Panc1 (cell line): Measurements from ENCODE around the gene WDR77. TPM values are rescaled to one million over a fixed set of nuclear protein-coding genes. Genes with fewer than 3 reads are reported as not detected.

Experiments
- ATAC-seq: fragments of 200-7000 bp; cut with Tn5 transposase; 2 replicates; pipeline ENCODE4 v1.9.1; 2020; ENCODE audit warnings: mild to moderate bottlenecking, moderate library complexity
- BruUV-seq: library from RNA; stranded (reverse); fragments of 400-500 nt; replicated peaks from 2 replicates; lab custom pipeline; 2021; lab: Mats Ljungman, UMichigan
- CTCF ChIA-PET: fragments of 300-600 bp; sonication (Branson Sonifier 250); formaldehyde crosslinking; loops from one replicate; lab custom pipeline; 2022; ENCODE audit warnings: antibody characterized with exemption; lab: Charles Lee
- POLR2A ChIA-PET: fragments of 300-600 bp; sonication (Branson Sonifier 250); formaldehyde crosslinking; loops from one replicate; lab custom pipeline; 2022; ENCODE audit warnings: antibody characterized with exemption; lab: Charles Lee
- DNase-seq: peaks from one replicate; pipeline ENCODE4 v3.0.0-alpha.2; 2010; ENCODE audit warnings: low read depth, low spot score
- H3K27ac ChIP-seq: 2 replicates; pipeline ENCODE4 v1.5.1; 2011; ENCODE audit warnings: mild to moderate bottlenecking, low read length, inconsistent platforms
- H3K27me3 ChIP-seq: fragments of 200-500 bp; sonication (Bioruptor generic); 2 replicates; pipeline ENCODE4 v1.6.0; 2014; ENCODE audit warnings: low read length, inconsistent platforms; ENCODE audit not compliant: control insufficient read depth, insufficient read depth
- H3K36me3 ChIP-seq: fragments of 200-500 bp; sonication (Bioruptor generic); 2 replicates; pipeline ENCODE4 v1.5.1; 2014; ENCODE audit warnings: inconsistent platforms, mild to moderate bottlenecking, low read length, moderate library complexity; ENCODE audit not compliant: control insufficient read depth, insufficient read depth
- H3K4me1 ChIP-seq: 2 replicates; pipeline ENCODE4 v1.5.1; 2011; ENCODE audit warnings: inconsistent platforms, mild to moderate bottlenecking, low read length, moderate library complexity; ENCODE audit not compliant: control insufficient read depth, insufficient read depth
- H3K4me3 ChIP-seq, 2 experiments: 2 replicates each; pipeline ENCODE4 v1.5.1; 2011 to 2012; ENCODE audit warnings: low read depth in 2 of 2, low read length in 2 of 2, mild to moderate bottlenecking in 2 of 2, inconsistent platforms in 1 of 2, moderate library complexity in 1 of 2
- H3K9me3 ChIP-seq: fragments of 200-500 bp; sonication (Bioruptor generic); 2 replicates; pipeline ENCODE4 v1.5.1; 2014; ENCODE audit warnings: low read depth, mild to moderate bottlenecking, inconsistent platforms, low read length, moderate library complexity; ENCODE audit not compliant: control insufficient read depth, insufficient read depth
- CTCF ChIP-seq: fragments of 450-650 bp; IDR thresholded peaks from 2 replicates; pipeline ENCODE4 v1.5.1; 2017; ENCODE audit warnings: mild to moderate bottlenecking
- POLR2AphosphoS5 ChIP-seq: IDR thresholded peaks from 2 replicates; pipeline ENCODE4 v1.6.1; 2012; ENCODE audit warnings: mild to moderate bottlenecking, low read depth, low read length, moderate library complexity
- REST ChIP-seq, 2 experiments: IDR thresholded peaks; 2 replicates each; pipeline ENCODE4 v1.6.1; 2011 to 2012; ENCODE audit warnings: low read depth in 2 of 2, control low read depth in 1 of 2, low read length in 1 of 2, mild to moderate bottlenecking in 1 of 2, moderate library complexity in 1 of 2; ENCODE audit not compliant: insufficient read depth in 1 of 2
- SIN3A ChIP-seq: IDR thresholded peaks from 2 replicates; pipeline ENCODE4 v1.6.1; 2012; ENCODE audit warnings: low read depth, mild to moderate bottlenecking, low read length, moderate library complexity, borderline replicate concordance; ENCODE audit not compliant: insufficient read depth
- TCF7L2 ChIP-seq: IDR thresholded peaks from 2 replicates; pipeline ENCODE4 v1.6.1; 2011; ENCODE audit warnings: mild to moderate bottlenecking, low read depth, low read length, inconsistent platforms
- in situ Hi-C: cut with HindIII; loops from 2 replicates; pipeline ENCODE4 v1.10.0; 2016; ENCODE audit warnings: low sequenced_read_pairs, low pct_unique_long_range_greater_than_20kb
- intact Hi-C: fragments of 100-400 bp; cut with micrococcal nuclease; formaldehyde crosslinking; loops from one replicate; pipeline ENCODE4 v1.10.0; 2022; ENCODE audit not compliant: unreplicated experiment
- total RNA-seq: library from RNA; stranded (reverse); gene quantifications from one replicate; pipeline ENCODE4 v1.2.1, GENCODE V29; 2021; ENCODE audit not compliant: unreplicated experiment

WDR77 gene
- total RNA-seq, 1 experiment from 2014 or later = 49.9 TPM

DNA sequence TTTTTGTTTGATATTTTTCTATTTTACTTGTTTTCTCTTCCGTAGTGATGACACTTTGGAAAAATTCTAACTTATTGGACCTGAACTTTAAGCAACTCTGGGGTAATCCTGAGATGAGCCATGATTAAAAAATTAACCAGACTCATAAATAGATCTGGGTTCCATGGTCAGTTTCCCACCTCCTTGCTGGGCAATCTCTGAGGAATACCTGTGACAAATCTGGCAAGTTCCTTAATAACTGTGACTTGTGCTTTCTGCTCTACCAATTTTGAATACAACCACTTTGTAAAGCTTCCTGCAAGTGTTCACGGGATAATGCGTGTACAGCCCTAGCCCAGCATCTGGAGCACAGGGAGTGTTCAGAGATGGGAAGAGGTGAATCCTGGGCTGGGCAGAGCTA lies 24.8 kb downstream of the WDR77 start:
- Histone ChIP-seq H3K4me1 (no peaks in the 10 kb centered on the region), H3K4me3 (no peak overlapping the region), H3K9me3 (no peaks in the 10 kb centered on the region), H3K36me3 (no peaks in the 10 kb centered on the region), H3K27ac (no peak overlapping the region), H3K27me3 (no peaks in the 10 kb centered on the region)
- ATAC-seq = no peak
- no peak for DNase-seq
- CTCF ChIA-PET = no interaction called here
- intact Hi-C loops = no loop called here
- POLR2A ChIA-PET = no interaction called here
- in situ Hi-C loops = no loop called here
- no TSS peak for BruUV-seq
- no peak for TF ChIP-seq REST (IDR thresholded peaks at IDR 0.05; ENCODE audit: insufficient read depth in 1 of 2, low read depth in 2 of 2, low read length in 1 of 2)
- no peak for TF ChIP-seq SIN3A
- TF ChIP-seq POLR2AphosphoS5 = no peak
- no peak for TF ChIP-seq CTCF
- no peak for TF ChIP-seq TCF7L2

GRCh38 chr1:111422546-111423391 lies 26.3 kb downstream of the WDR77 start:
- in situ Hi-C loops = no loop called here
- no peak for DNase-seq
- H3K27me3 ChIP-seq = no peaks in the 10 kb centered on the region
- no peak for ATAC-seq
- POLR2A ChIA-PET = no interaction called here
- H3K4me1 ChIP-seq = no peaks in the 10 kb centered on the region
- no peak overlapping the region for H3K4me3 ChIP-seq
- CTCF ChIA-PET = no interaction called here
- H3K9me3 ChIP-seq = no peaks in the 10 kb centered on the region
- no peaks in the 10 kb centered on the region for H3K36me3 ChIP-seq
- TF ChIP-seq CTCF = no peak
- no peak for TF ChIP-seq POLR2AphosphoS5
- TF ChIP-seq TCF7L2 = no peak
- TF ChIP-seq REST (IDR thresholded peaks at IDR 0.05; ENCODE audit: insufficient read depth in 1 of 2, low read depth in 2 of 2, low read length in 1 of 2) = no peak
- TF ChIP-seq SIN3A = no peak
- intact Hi-C loops = no loop called here
- BruUV-seq = no TSS peak
- no peak overlapping the region for H3K27ac ChIP-seq
